HepG2 (cell line): Measurements from ENCODE around the gene EIF1. TPM values are rescaled to one million over a fixed set of nuclear protein-coding genes. Genes with fewer than 3 reads are reported as not detected.
A peak's percentile ranks its signal among the peaks of the same experiment; 100 is the strongest.

Experiments
- ATF7 ChIP-seq, 2 experiments: fragments of 450-650 bp in 1 of 2; sonication (generic) in 1 of 2; formaldehyde crosslinking in 1 of 2; IDR thresholded peaks; 2 replicates each; pipeline versions ENCODE4 v1.4.0 to v1.6.1; 2016 to 2020; ENCODE audit warnings: antibody characterized with exemption in 1 of 2, mild to moderate bottlenecking in 1 of 2, missing genetic modification reagents in 1 of 2
- GATAD2A ChIP-seq: IDR thresholded peaks from 2 replicates; pipeline ENCODE4 v1.6.1; 2016
- MEIS1 ChIP-seq: sonication (generic); formaldehyde crosslinking; IDR thresholded peaks from 2 replicates; pipeline ENCODE4 v1.9.0; 2021; ENCODE audit warnings: mild to moderate bottlenecking, missing genetic modification reagents, moderate library complexity, borderline replicate concordance
- RELA ChIP-seq: sonication (generic); formaldehyde crosslinking; IDR thresholded peaks from 2 replicates; pipeline ENCODE4 v1.4.0; 2020; ENCODE audit warnings: missing genetic modification reagents
- SAP130 ChIP-seq: IDR thresholded peaks from 2 replicates; pipeline ENCODE4 v1.6.1; 2016; ENCODE audit warnings: low read depth
- SMAD3 ChIP-seq: sonication (generic); formaldehyde crosslinking; IDR thresholded peaks from 2 replicates; pipeline ENCODE4 v1.4.0; 2020; ENCODE audit warnings: missing genetic modification reagents
- TAF1 ChIP-seq: sonication (generic); formaldehyde crosslinking; IDR thresholded peaks from 2 replicates; pipeline ENCODE4 v1.4.0; 2020; ENCODE audit warnings: missing genetic modification reagents
- U2AF1 ChIP-seq: fragments of 200-400 bp; formaldehyde crosslinking; optimal IDR thresholded peaks from 2 replicates; pipeline ENCODE3; 2017; ENCODE audit warnings: mild to moderate bottlenecking, low read depth, low read length
- YY1 ChIP-seq: IDR thresholded peaks from 2 replicates; pipeline ENCODE4 v1.6.1; 2011; ENCODE audit warnings: low read length, low read depth, moderate library complexity, mild to moderate bottlenecking; ENCODE audit not compliant: insufficient read depth, insufficient replicate concordance
- ZBTB7B ChIP-seq: sonication (generic); formaldehyde crosslinking; IDR thresholded peaks from 2 replicates; pipeline ENCODE4 v1.4.0; 2020; ENCODE audit warnings: missing genetic modification reagents
- ZFP1 ChIP-seq: IDR thresholded peaks from 2 replicates; pipeline ENCODE4 v1.6.1; 2016
- ZNF274 ChIP-seq: sonication (generic); formaldehyde crosslinking; IDR thresholded peaks from 2 replicates; pipeline ENCODE4 v1.5.1; 2020; ENCODE audit warnings: mild to moderate bottlenecking, missing genetic modification reagents
- ZNF30 ChIP-seq: sonication (generic); formaldehyde crosslinking; IDR thresholded peaks from 2 replicates; pipeline ENCODE4 v1.5.0; 2020; ENCODE audit warnings: mild to moderate bottlenecking, missing genetic modification reagents
- ZNF33B ChIP-seq: sonication (generic); formaldehyde crosslinking; IDR thresholded peaks from 2 replicates; pipeline ENCODE4 v1.5.1; 2020; ENCODE audit warnings: mild to moderate bottlenecking, missing genetic modification reagents
- ZNF567 ChIP-seq: sonication (generic); formaldehyde crosslinking; IDR thresholded peaks from 2 replicates; pipeline ENCODE4 v1.8.1; 2023; ENCODE audit warnings: mild to moderate bottlenecking, missing genetic modification reagents, borderline replicate concordance
- ZNF773 ChIP-seq: sonication (generic); formaldehyde crosslinking; IDR thresholded peaks from 2 replicates; pipeline ENCODE4 v1.4.0; 2020; ENCODE audit warnings: missing genetic modification reagents, borderline replicate concordance
- polyA plus RNA-seq, 8 experiments: library from polyadenylated mRNA; depleted of rRNA in 3 of 8; stranded (reverse) in 7 of 8; unstranded in 1 of 8; fragments of >200 nt; fragmentation: Illumina TruSeq in 4 of 8; extraction: Trizol in 4 of 8; gene quantifications; 2 replicates each; pipeline versions ENCODE4 v1.2.1 to v1.2.3, GENCODE V29; 2011 to 2016; ENCODE audit warnings: low read depth in 4 of 8, missing spikeins in 1 of 8, mixed read lengths in 1 of 8; ENCODE audit not compliant: insufficient read depth in 1 of 8
- total RNA-seq, 5 experiments: library from RNA; depleted of rRNA; stranded (reverse); fragments of >200 nt; fragmentation: Illumina TruSeq; extraction: Trizol; gene quantifications; 2 replicates each; pipeline ENCODE4 v1.2.3, GENCODE V29; 2016; ENCODE audit warnings: low read depth in 1 of 5
- TF ChIP-seq, protein P1 (sequence below): sonication (generic); formaldehyde crosslinking; IDR thresholded peaks from 2 replicates; pipeline ENCODE4 v1.9.0; 2022; ENCODE audit warnings: missing genetic modification reagents, mild to moderate bottlenecking, borderline replicate concordance
- TF ChIP-seq, protein P2 (sequence below): sonication (generic); formaldehyde crosslinking; conservative IDR thresholded peaks from 2 replicates; pipeline ENCODE4 v1.4.0; 2020; ENCODE audit warnings: missing genetic modification reagents
- TF ChIP-seq, protein P3 (sequence below): sonication (generic); formaldehyde crosslinking; IDR thresholded peaks from 2 replicates; pipeline ENCODE4 v1.5.0; 2020; ENCODE audit warnings: missing genetic modification reagents, mild to moderate bottlenecking, borderline replicate concordance

Gene EIF1
- total and polyA plus RNA-seq, 2 of the 13 experiments (the other 11 are each of a cell fraction or from before 2014, with no cell fraction given) = 147 to 517 TPM

- TF ChIP-seq RELA = no peak
- peak; percentile 9; the same call in 1 of the 2 replicates for TF ChIP-seq MEIS1
- TF ChIP-seq ZNF274 (CRISPR knock-in tag) = peak; percentile 67; the same call in 1 of the 2 replicates
- peak; percentile 36 for TF ChIP-seq YY1
- TF ChIP-seq, protein P1, sequence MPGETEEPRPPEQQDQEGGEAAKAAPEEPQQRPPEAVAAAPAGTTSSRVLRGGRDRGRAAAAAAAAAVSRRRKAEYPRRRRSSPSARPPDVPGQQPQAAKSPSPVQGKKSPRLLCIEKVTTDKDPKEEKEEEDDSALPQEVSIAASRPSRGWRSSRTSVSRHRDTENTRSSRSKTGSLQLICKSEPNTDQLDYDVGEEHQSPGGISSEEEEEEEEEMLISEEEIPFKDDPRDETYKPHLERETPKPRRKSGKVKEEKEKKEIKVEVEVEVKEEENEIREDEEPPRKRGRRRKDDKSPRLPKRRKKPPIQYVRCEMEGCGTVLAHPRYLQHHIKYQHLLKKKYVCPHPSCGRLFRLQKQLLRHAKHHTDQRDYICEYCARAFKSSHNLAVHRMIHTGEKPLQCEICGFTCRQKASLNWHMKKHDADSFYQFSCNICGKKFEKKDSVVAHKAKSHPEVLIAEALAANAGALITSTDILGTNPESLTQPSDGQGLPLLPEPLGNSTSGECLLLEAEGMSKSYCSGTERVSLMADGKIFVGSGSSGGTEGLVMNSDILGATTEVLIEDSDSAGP (CRISPR knock-in tag) = peak; percentile 51; the same call in 1 of the 2 replicates
- 0 out of 2 replicates have a peak, but pooled peaks have one; percentile 36 for TF ChIP-seq ZNF33B (CRISPR knock-in tag)
- TF ChIP-seq U2AF1 = no peak
- TF ChIP-seq SMAD3 = 0 out of 2 replicates have a peak, but pooled peaks have one; percentile 21
- TF ChIP-seq ZFP1 = no peak
- TF ChIP-seq, protein P2, sequence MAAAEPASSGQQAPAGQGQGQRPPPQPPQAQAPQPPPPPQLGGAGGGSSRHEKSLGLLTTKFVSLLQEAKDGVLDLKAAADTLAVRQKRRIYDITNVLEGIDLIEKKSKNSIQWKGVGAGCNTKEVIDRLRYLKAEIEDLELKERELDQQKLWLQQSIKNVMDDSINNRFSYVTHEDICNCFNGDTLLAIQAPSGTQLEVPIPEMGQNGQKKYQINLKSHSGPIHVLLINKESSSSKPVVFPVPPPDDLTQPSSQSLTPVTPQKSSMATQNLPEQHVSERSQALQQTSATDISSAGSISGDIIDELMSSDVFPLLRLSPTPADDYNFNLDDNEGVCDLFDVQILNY (CRISPR knock-in tag) = 0 out of 2 replicates have a peak, but pooled peaks have one; percentile 19
- peak; percentile 40; the same call in 1 of the 2 replicates for TF ChIP-seq ZNF567 (CRISPR knock-in tag)
- TF ChIP-seq ATF7 (IDR thresholded peaks at IDR 0.05) = no peak
- TF ChIP-seq ATF7 (CRISPR knock-in tag; IDR thresholded peaks at IDR 0.05) = no peak
- TF ChIP-seq ZNF773 = no peak
- TF ChIP-seq ZNF30 (CRISPR knock-in tag) = no peak
- TF ChIP-seq, protein P3, sequence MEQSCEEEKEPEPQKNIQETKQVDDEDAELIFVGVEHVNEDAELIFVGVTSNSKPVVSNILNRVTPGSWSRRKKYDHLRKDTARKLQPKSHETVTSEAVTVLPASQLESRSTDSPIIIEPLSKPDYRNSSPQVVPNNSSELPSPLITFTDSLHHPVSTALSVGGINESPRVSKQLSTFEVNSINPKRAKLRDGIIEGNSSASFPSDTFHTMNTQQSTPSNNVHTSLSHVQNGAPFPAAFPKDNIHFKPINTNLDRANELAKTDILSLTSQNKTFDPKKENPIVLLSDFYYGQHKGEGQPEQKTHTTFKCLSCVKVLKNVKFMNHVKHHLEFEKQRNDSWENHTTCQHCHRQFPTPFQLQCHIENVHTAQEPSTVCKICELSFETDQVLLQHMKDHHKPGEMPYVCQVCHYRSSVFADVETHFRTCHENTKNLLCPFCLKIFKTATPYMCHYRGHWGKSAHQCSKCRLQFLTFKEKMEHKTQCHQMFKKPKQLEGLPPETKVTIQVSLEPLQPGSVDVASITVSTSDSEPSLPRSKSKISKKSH (CRISPR knock-in tag) = peak; percentile 51; the same call in 1 of the 2 replicates
- TF ChIP-seq SAP130 (CRISPR knock-in tag) = peak; percentile 39; the same call in 1 of the 2 replicates
- TF ChIP-seq TAF1 = peak; percentile 15; the same call in 1 of the 2 replicates
- peak; percentile 85 for TF ChIP-seq ZBTB7B
- TF ChIP-seq GATAD2A = peak; percentile 61; the same call in 1 of the 2 replicates
These were observed 40.1 kb upstream of the EIF1 start (continued) for GRCh38 chr17:41648411-41649195.
